CD4-positive, alpha-beta T cell treated with Interleukin-10 for 1 hour (primary cell): ENCODE measurements around the gene PSMC2.
"Not testable (repeated sequence)": the region's sequence is repeated elsewhere in the genome, so short reads cannot be mapped to it uniquely, and the experiment has no call there.

Source experiments
- DNase-seq: peaks from one replicate; pipeline ENCODE4 v3.0.0-alpha.2; 2020

Gene PSMC2

GRCh38 chr7:103380395-103381191, 33.1 kb downstream of the PSMC2 start:
- DNase-seq = no peak

GRCh38 chr7:103381280-103382031, 34.0 kb downstream of the PSMC2 start:
- no peak for DNase-seq

- no peak for DNase-seq
These were observed 34.6 kb downstream of the PSMC2 start for GRCh38 chr7:103382032-103382402.

- no peak for DNase-seq
These were observed 39.8 kb downstream of the PSMC2 start for GRCh38 chr7:103387242-103387641.

GRCh38 chr7:103388469-103389140, 41.2 kb downstream of the PSMC2 start:
- no peak for DNase-seq

- DNase-seq = no peak
These were observed 41.8 kb downstream of the PSMC2 start for GRCh38 chr7:103389263-103389662.

- no peak for DNase-seq
These were observed 43.7 kb downstream of the PSMC2 start for GRCh38 chr7:103391150-103391549.

GRCh38 chr7:103391976-103392375, 44.5 kb downstream of the PSMC2 start:
- no peak for DNase-seq

- no peak for DNase-seq
These were observed 47.1 kb downstream of the PSMC2 start for GRCh38 chr7:103394566-103394965.

- no peak for DNase-seq
These were observed 47.6 kb downstream of the PSMC2 start for GRCh38 chr7:103395071-103395470.

- no peak for DNase-seq
These were observed 49.0 kb downstream of the PSMC2 start for GRCh38 chr7:103396471-103396870.

GRCh38 chr7:103398483-103399127, 51.2 kb downstream of the PSMC2 start:
- DNase-seq = no peak

- not testable (repeated sequence) for DNase-seq
These were observed 52.2 kb downstream of the PSMC2 start for GRCh38 chr7:103399687-103400086.

- DNase-seq = not testable (repeated sequence)
These were observed 58.6 kb downstream of the PSMC2 start for GRCh38 chr7:103405789-103406613.

GRCh38 chr7:103412151-103412550, 64.7 kb downstream of the PSMC2 start:
- no peak for DNase-seq

GRCh38 chr7:103413407-103413806, 66.0 kb downstream of the PSMC2 start:
- DNase-seq = no peak

- no peak for DNase-seq
These were observed 70.8 kb downstream of the PSMC2 start for GRCh38 chr7:103418241-103418640.
